HepG2 (cell line): ENCODE data around the gene MXRA7. TPM values are rescaled to one million over a fixed set of nuclear protein-coding genes. Genes with fewer than 3 reads are reported as not detected.

Experiments used
- AGO1 ChIP-seq: fragments of 200-400 bp; formaldehyde crosslinking; IDR thresholded peaks from 2 replicates; pipeline ENCODE4 v1.6.1; 2017; ENCODE audit warnings: mild to moderate bottlenecking, low read depth, low read length, moderate library complexity; ENCODE audit not compliant: poor library complexity, severe bottlenecking
- CC2D1A ChIP-seq: sonication (generic); formaldehyde crosslinking; IDR thresholded peaks from 2 replicates; pipeline ENCODE4 v1.8.1; 2023; ENCODE audit warnings: mild to moderate bottlenecking, missing genetic modification reagents
- E2F5 ChIP-seq: sonication (generic); formaldehyde crosslinking; conservative IDR thresholded peaks from 2 replicates; pipeline ENCODE4 v1.4.0; 2020; ENCODE audit warnings: missing genetic modification reagents
- FOXM1 ChIP-seq: sonication (generic); formaldehyde crosslinking; IDR thresholded peaks from 2 replicates; pipeline ENCODE4 v1.5.0; 2020; ENCODE audit warnings: missing genetic modification reagents
- HMGA1 ChIP-seq: sonication (generic); formaldehyde crosslinking; conservative IDR thresholded peaks from 2 replicates; pipeline ENCODE4 v1.4.0; 2020; ENCODE audit warnings: missing genetic modification reagents
- KDM5B ChIP-seq: sonication (generic); formaldehyde crosslinking; IDR thresholded peaks from 2 replicates; pipeline ENCODE4 v1.4.0; 2020; ENCODE audit warnings: missing genetic modification reagents, mild to moderate bottlenecking, borderline replicate concordance
- MAFF ChIP-seq: IDR thresholded peaks from 2 replicates; pipeline ENCODE4 v1.6.1; 2011; ENCODE audit warnings: low read depth, low read length, improper control_type of control experiment
- MNT ChIP-seq: fragments of 450-650 bp; IDR thresholded peaks from 2 replicates; pipeline ENCODE4 v1.6.1; 2016
- PAX8 ChIP-seq: sonication (generic); formaldehyde crosslinking; IDR thresholded peaks from 2 replicates; pipeline ENCODE4 v1.8.0; 2022; ENCODE audit warnings: mild to moderate bottlenecking, missing genetic modification reagents, borderline replicate concordance
- PLSCR1 ChIP-seq: sonication (generic); formaldehyde crosslinking; IDR thresholded peaks from 2 replicates; pipeline ENCODE4 v1.5.0; 2020; ENCODE audit warnings: missing genetic modification reagents, mild to moderate bottlenecking, borderline replicate concordance
- POGZ ChIP-seq: sonication (generic); formaldehyde crosslinking; IDR thresholded peaks from 2 replicates; pipeline ENCODE4 v1.4.0; 2020; ENCODE audit warnings: mild to moderate bottlenecking, missing genetic modification reagents
- PREB ChIP-seq: sonication (generic); formaldehyde crosslinking; IDR thresholded peaks from 2 replicates; pipeline ENCODE4 v1.4.0; 2020; ENCODE audit warnings: missing genetic modification reagents
- RAD21 ChIP-seq: fragments of 450-650 bp; formaldehyde crosslinking; IDR thresholded peaks from 2 replicates; pipeline ENCODE4 v1.5.0; 2020; ENCODE audit warnings: mild to moderate bottlenecking
- SATB2 ChIP-seq: sonication (generic); formaldehyde crosslinking; IDR thresholded peaks from 2 replicates; pipeline ENCODE4 v1.5.0; 2020; ENCODE audit warnings: missing genetic modification reagents
- SRF ChIP-seq: IDR thresholded peaks from 2 replicates; pipeline ENCODE4 v1.6.1; 2011; ENCODE audit warnings: mild to moderate bottlenecking, low read depth, low read length, moderate library complexity
- TRIM22 ChIP-seq: fragments of 450-650 bp; IDR thresholded peaks from 2 replicates; pipeline ENCODE4 v1.6.1; 2017
- U2AF1 ChIP-seq: fragments of 200-400 bp; formaldehyde crosslinking; optimal IDR thresholded peaks from 2 replicates; pipeline ENCODE3; 2017; ENCODE audit warnings: mild to moderate bottlenecking, low read depth, low read length
- ZEB1 ChIP-seq: IDR thresholded peaks from 2 replicates; pipeline ENCODE4 v1.6.1; 2012; ENCODE audit warnings: mild to moderate bottlenecking, low read depth, inconsistent platforms; ENCODE audit not compliant: insufficient replicate concordance
- ZFP36 ChIP-seq: fragments of 150-350 bp; IDR thresholded peaks from 2 replicates; pipeline ENCODE4 v1.6.1; 2018; ENCODE audit warnings: borderline replicate concordance, low read length, low read depth; ENCODE audit not compliant: partially characterized antibody
- ZNF136 ChIP-seq: sonication (generic); formaldehyde crosslinking; IDR thresholded peaks from 2 replicates; pipeline ENCODE4 v1.8.1; 2022; ENCODE audit warnings: low read depth, mild to moderate bottlenecking, moderate library complexity, missing genetic modification reagents
- ZNF253 ChIP-seq: sonication (generic); formaldehyde crosslinking; IDR thresholded peaks from 2 replicates; pipeline ENCODE4 v1.8.0; 2022; ENCODE audit warnings: mild to moderate bottlenecking, missing genetic modification reagents, borderline replicate concordance
- ZNF274 ChIP-seq: sonication (generic); formaldehyde crosslinking; IDR thresholded peaks from 2 replicates; pipeline ENCODE4 v1.5.1; 2020; ENCODE audit warnings: mild to moderate bottlenecking, missing genetic modification reagents
- ZNF30 ChIP-seq: sonication (generic); formaldehyde crosslinking; IDR thresholded peaks from 2 replicates; pipeline ENCODE4 v1.5.0; 2020; ENCODE audit warnings: mild to moderate bottlenecking, missing genetic modification reagents
- ZNF629 ChIP-seq: sonication (generic); formaldehyde crosslinking; conservative IDR thresholded peaks from 2 replicates; pipeline ENCODE4 v1.5.0; 2020; ENCODE audit warnings: missing genetic modification reagents
- ZSCAN30 ChIP-seq: sonication (generic); formaldehyde crosslinking; IDR thresholded peaks from 2 replicates; pipeline ENCODE4 v1.5.0; 2020; ENCODE audit warnings: mild to moderate bottlenecking, missing genetic modification reagents
- polyA plus RNA-seq, 8 experiments: library from polyadenylated mRNA; depleted of rRNA in 3 of 8; stranded (reverse) in 7 of 8; unstranded in 1 of 8; fragments of >200 nt; fragmentation: Illumina TruSeq in 4 of 8; extraction: Trizol in 4 of 8; gene quantifications; 2 replicates each; pipeline versions ENCODE4 v1.2.1 to v1.2.3, GENCODE V29; 2011 to 2016; ENCODE audit warnings: low read depth in 4 of 8, missing spikeins in 1 of 8, mixed read lengths in 1 of 8; ENCODE audit not compliant: insufficient read depth in 1 of 8
- total RNA-seq, 5 experiments: library from RNA; depleted of rRNA; stranded (reverse); fragments of >200 nt; fragmentation: Illumina TruSeq; extraction: Trizol; gene quantifications; 2 replicates each; pipeline ENCODE4 v1.2.3, GENCODE V29; 2016; ENCODE audit warnings: low read depth in 1 of 5
- TF ChIP-seq, protein P1 (sequence below): IDR thresholded peaks from 2 replicates; pipeline ENCODE4 v1.6.1; 2016; ENCODE audit warnings: low read depth, borderline replicate concordance

The MXRA7 gene
- total and polyA plus RNA-seq, 2 of the 13 experiments (the other 11 are each of a cell fraction or from before 2014, with no cell fraction given): 44.8 to 112 TPM

- TF ChIP-seq PLSCR1 (CRISPR knock-in tag): no peak
- no peak for TF ChIP-seq ZNF136 (CRISPR knock-in tag)
- no peak for TF ChIP-seq E2F5 (CRISPR knock-in tag)
- TF ChIP-seq SATB2 (CRISPR knock-in tag): no peak
- TF ChIP-seq, protein P1, sequence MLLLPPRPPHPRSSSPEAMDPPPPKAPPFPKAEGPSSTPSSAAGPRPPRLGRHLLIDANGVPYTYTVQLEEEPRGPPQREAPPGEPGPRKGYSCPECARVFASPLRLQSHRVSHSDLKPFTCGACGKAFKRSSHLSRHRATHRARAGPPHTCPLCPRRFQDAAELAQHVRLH (CRISPR knock-in tag): no peak
- no peak for TF ChIP-seq MNT
- no peak for TF ChIP-seq AGO1
- TF ChIP-seq PAX8 (CRISPR knock-in tag): no peak
- TF ChIP-seq FOXM1: no peak
- TF ChIP-seq ZNF253 (CRISPR knock-in tag): peak; percentile 78; the same call in 1 of the 2 replicates
- peak; percentile 82 for TF ChIP-seq SRF
- TF ChIP-seq ZFP36: no peak
- no peak; the same call in 1 of the 2 replicates for TF ChIP-seq RAD21 (CRISPR knock-in tag)
- TF ChIP-seq ZEB1: no peak
- no peak for TF ChIP-seq CC2D1A (CRISPR knock-in tag)
- peak; percentile 34; the same call in 1 of the 2 replicates for TF ChIP-seq ZNF30 (CRISPR knock-in tag)
- TF ChIP-seq HMGA1: no peak
- no peak for TF ChIP-seq U2AF1
- no peak for TF ChIP-seq ZSCAN30
- TF ChIP-seq PREB: no peak
- TF ChIP-seq POGZ (CRISPR knock-in tag): peak; percentile 2; the same call in 1 of the 2 replicates
- TF ChIP-seq TRIM22: no peak
- no peak for TF ChIP-seq ZNF274 (CRISPR knock-in tag)
- TF ChIP-seq MAFF: no peak
- peak; percentile 83; the same call in 1 of the 2 replicates for TF ChIP-seq KDM5B
- TF ChIP-seq ZNF629 (CRISPR knock-in tag): no peak
These were observed 14.9 kb upstream of the MXRA7 start (continued) for GRCh38 chr17:76725580-76726230.
